ENCODE data around the gene PPP6R3. TPM values are rescaled to one million over a fixed set of nuclear protein-coding genes. Genes with fewer than 3 reads are reported as not detected.

The PPP6R3 gene
- total and polyA plus RNA-seq, 10 of the 15 experiments (the other 5 are each of a cell fraction or from before 2014, with no cell fraction given) = 12.4 to 123 (median 74.1) TPM

- no peak for TF ChIP-seq CHD1 (IDR thresholded peaks at IDR 0.05; ENCODE audit: low read depth, low read length)
- TF ChIP-seq GATAD2B (conservative IDR thresholded peaks at IDR 0.05; ENCODE audit: low read depth) = no peak
Observed at GRCh38 chr11:68430384-68430783, 30.2 kb upstream of the PPP6R3 start (continued).

GRCh38 chr11:68430801-68431200 lies 29.8 kb upstream of the PPP6R3 start:
- peaks cover 11 to 18% of the 10 kb centered on the region in 2 experiments for H3K36me3 ChIP-seq (ENCODE audit: control insufficient read depth in 2 of 2, insufficient read depth in 2 of 2, low read length in 1 of 2)
- ChIA-PET SMC1A (ENCODE audit: uncharacterized antibody, unreplicated experiment) (no interaction called here), POLR2A (no interaction called here), CTCF (no interaction called here), RAD21 (ENCODE audit: unreplicated experiment) (no interaction called here)
- peaks cover 10% of the 10 kb centered on the region; the same call in 2 of the 3 replicates for H3K9me3 ChIP-seq (replicated peaks; ENCODE audit: control insufficient read depth, insufficient read depth, low read length)
- no TSS peak for BruUV-seq (replicated peaks)
- H3K4me1 ChIP-seq (ENCODE audit: control insufficient read depth, insufficient read depth, low read length) = no peaks in the 10 kb centered on the region
- ATAC-seq (no peak), DNase-seq (ENCODE audit: low read depth, low spot score) (no peak), FAIRE-seq (no peak)
- H3K27ac ChIP-seq (ENCODE audit: control insufficient read depth, insufficient read depth) = no peak overlapping the region
- no peak for TF ChIP-seq BCL3 (IDR thresholded peaks at IDR 0.05; ENCODE audit: borderline replicate concordance, insufficient read depth, low read depth, low read length, poor library complexity, severe bottlenecking)
- TF ChIP-seq IKZF2 (IDR thresholded peaks at IDR 0.05) = no peak
- TF ChIP-seq YY1 (IDR thresholded peaks at IDR 0.05; ENCODE audit: low read depth, low read length) = no peak
- no peak for TF ChIP-seq CHD4 (IDR thresholded peaks at IDR 0.05)
- no peak for TF ChIP-seq CBFB (IDR thresholded peaks at IDR 0.05; ENCODE audit: low read depth)
- no peak for TF ChIP-seq NBN (IDR thresholded peaks at IDR 0.05)
- no peak for TF ChIP-seq NR2C2 (IDR thresholded peaks at IDR 0.05; ENCODE audit: borderline replicate concordance, control insufficient read depth, insufficient read length, low read depth)
- no peak for TF ChIP-seq ZBTB11 (CRISPR knock-in tag; IDR thresholded peaks at IDR 0.05)
- TF ChIP-seq SKIL (IDR thresholded peaks at IDR 0.05; ENCODE audit: low read depth, poor library complexity, severe bottlenecking) = no peak
- TF ChIP-seq ZNF384 (IDR thresholded peaks at IDR 0.05; ENCODE audit: borderline replicate concordance, low read depth, low read length) = no peak
- in situ Hi-C loops (cut with MboI) (no loop called here), intact Hi-C loops (cut with micrococcal nuclease; ENCODE audit: unreplicated experiment) (no loop called here)
- H3K27me3 ChIP-seq (replicated peaks in 1 of 2; ENCODE audit: control insufficient read depth in 2 of 2, insufficient read depth in 2 of 2, low read length in 1 of 2) = no peaks in the 10 kb centered on the region
- no peaks in the 10 kb centered on the region for H3K79me2 ChIP-seq (ENCODE audit: control insufficient read depth, insufficient read depth, low read length)
- H3K9ac ChIP-seq (ENCODE audit: control insufficient read depth, insufficient read depth, low read length) = no peak overlapping the region
- H4K20me1 ChIP-seq (ENCODE audit: control insufficient read depth, insufficient read depth) = no peaks in the 10 kb centered on the region
- H3K4me2 ChIP-seq (ENCODE audit: control insufficient read depth, insufficient read depth) = no peak overlapping the region
- WGBS (ENCODE audit: insufficient coverage, insufficient replicate concordance, low lambda C conversion rate, missing lambda C conversion rate) = 57% methylated on average over 3 of the region's 3 CpGs
- H2AFZ ChIP-seq (ENCODE audit: control insufficient read depth, low read depth, low read length) = no peak overlapping the region
- no peak overlapping the region for H3K4me3 ChIP-seq
